DOHH2 (cell line): ENCODE measurements around the gene SLC35F1.

Source experiments
- H3F3A ChIP-seq: fragments of 200-600 bp; sonication (generic), shearing (Covaris generic); 2 replicates; pipeline ENCODE4 v1.6.0; 2016; ENCODE audit warnings: antibody characterized with exemption, mild to moderate bottlenecking; ENCODE audit not compliant: control insufficient read depth, insufficient read depth
- H3K27ac ChIP-seq: fragments of 200-600 bp; sonication (generic); 2 replicates; pipeline ENCODE4 v1.5.1; 2014; ENCODE audit warnings: low read depth, mild to moderate bottlenecking, low read length, moderate library complexity
- H3K27me3 ChIP-seq: fragments of 200-600 bp; sonication (generic); 2 replicates; pipeline ENCODE4 v1.6.1; 2014; ENCODE audit warnings: mild to moderate bottlenecking, low read length, mixed read lengths; ENCODE audit not compliant: control insufficient read depth
- H3K36me3 ChIP-seq: fragments of 200-600 bp; sonication (generic); 2 replicates; pipeline ENCODE4 v1.6.1; 2014; ENCODE audit warnings: mild to moderate bottlenecking, low read length, moderate library complexity, mixed read lengths; ENCODE audit not compliant: control insufficient read depth
- H3K4me1 ChIP-seq: fragments of 200-600 bp; sonication (generic); 2 replicates; pipeline ENCODE4 v1.6.1; 2014; ENCODE audit warnings: mild to moderate bottlenecking, low read length, mixed read lengths; ENCODE audit not compliant: control insufficient read depth
- H3K4me2 ChIP-seq: fragments of 200-600 bp; sonication (generic); 2 replicates; pipeline ENCODE4 v1.6.0; 2014; ENCODE audit warnings: mild to moderate bottlenecking, low read length, moderate library complexity
- H3K4me3 ChIP-seq: fragments of 200-600 bp; sonication (generic); 2 replicates; pipeline ENCODE4 v1.5.1; 2014; ENCODE audit warnings: mild to moderate bottlenecking, low read length, mixed read lengths
- H3K79me2 ChIP-seq: fragments of 200-600 bp; sonication (generic); 2 replicates; pipeline ENCODE4 v1.6.1; 2014; ENCODE audit warnings: mild to moderate bottlenecking, low read length, mixed read lengths; ENCODE audit not compliant: control insufficient read depth
- H3K9me2 ChIP-seq: fragments of 200-600 bp; sonication (generic); replicated peaks from 2 replicates; pipeline ENCODE4 v1.6.1; 2014; ENCODE audit warnings: mild to moderate bottlenecking, low read length, mixed read lengths; ENCODE audit not compliant: control insufficient read depth
- H3K9me3 ChIP-seq: fragments of 200-600 bp; sonication (generic); 2 replicates; pipeline ENCODE4 v1.6.1; 2014; ENCODE audit warnings: antibody characterized with exemption, low read length, mixed read lengths; ENCODE audit not compliant: control insufficient read depth, insufficient read depth
- H4K20me1 ChIP-seq: fragments of 200-600 bp; sonication (generic); 2 replicates; pipeline ENCODE4 v1.6.0; 2014; ENCODE audit warnings: low read depth, mild to moderate bottlenecking, antibody characterized with exemption, low read length, moderate library complexity; ENCODE audit not compliant: control insufficient read depth, insufficient read depth
- CTCF ChIP-seq: fragments of 200-600 bp; sonication (generic); IDR thresholded peaks from one replicate; pipeline ENCODE4 v1.5.1; 2014; ENCODE audit warnings: antibody characterized with exemption, mild to moderate bottlenecking, low read depth, low read length; ENCODE audit not compliant: poor library complexity, severe bottlenecking
- EZH2phosphoT487 ChIP-seq: fragments of 200-600 bp; sonication (generic); IDR thresholded peaks from 2 replicates; pipeline ENCODE4 v1.6.1; 2017; ENCODE audit warnings: borderline replicate concordance, mild to moderate bottlenecking, antibody characterized with exemption, low read length, moderate library complexity, mixed read lengths

Gene SLC35F1

GRCh38 chr6:118152524-118152923 is 245.5 kb downstream of the SLC35F1 start:
- Histone ChIP-seq H3F3A (no peaks in the 10 kb centered on the region), H4K20me1 (no peaks in the 10 kb centered on the region), H3K9me2 (no peaks in the 10 kb centered on the region), H3K27ac (no peak overlapping the region), H3K36me3 (no peaks in the 10 kb centered on the region), H3K4me2 (no peak overlapping the region), H3K4me3 (no peak overlapping the region), H3K79me2 (no peaks in the 10 kb centered on the region), H3K4me1 (no peaks in the 10 kb centered on the region), H3K27me3 (no peaks in the 10 kb centered on the region), H3K9me3 (no peaks in the 10 kb centered on the region)
- no peak for TF ChIP-seq CTCF
- TF ChIP-seq EZH2phosphoT487 = no peak

GRCh38 chr6:118161343-118161742 is 254.3 kb downstream of the SLC35F1 start:
- no peaks in the 10 kb centered on the region for H3K36me3 ChIP-seq
- TF ChIP-seq CTCF (no peak), EZH2phosphoT487 (no peak)
- H3F3A ChIP-seq = no peaks in the 10 kb centered on the region
- H3K4me1 ChIP-seq = no peaks in the 10 kb centered on the region
- no peaks in the 10 kb centered on the region for H3K79me2 ChIP-seq
- H3K4me3 ChIP-seq = no peak overlapping the region
- no peak overlapping the region for H3K4me2 ChIP-seq
- no peaks in the 10 kb centered on the region for H3K9me3 ChIP-seq
- H3K9me2 ChIP-seq = no peaks in the 10 kb centered on the region
- no peak overlapping the region for H3K27ac ChIP-seq
- no peaks in the 10 kb centered on the region for H4K20me1 ChIP-seq
- no peaks in the 10 kb centered on the region for H3K27me3 ChIP-seq

- Histone ChIP-seq H3K79me2 (no peaks in the 10 kb centered on the region), H3K36me3 (no peaks in the 10 kb centered on the region), H3K9me3 (no peaks in the 10 kb centered on the region), H3F3A (no peaks in the 10 kb centered on the region), H3K27me3 (no peaks in the 10 kb centered on the region), H3K4me2 (no peak overlapping the region), H3K9me2 (no peaks in the 10 kb centered on the region), H4K20me1 (no peaks in the 10 kb centered on the region), H3K4me1 (no peaks in the 10 kb centered on the region), H3K27ac (no peak overlapping the region), H3K4me3 (no peak overlapping the region)
- TF ChIP-seq EZH2phosphoT487 = no peak
- no peak for TF ChIP-seq CTCF
Observed at GRCh38 chr6:118163542-118163941, 256.5 kb downstream of the SLC35F1 start.

GRCh38 chr6:118165500-118165899 is 258.4 kb downstream of the SLC35F1 start:
- H3K4me1 ChIP-seq = no peaks in the 10 kb centered on the region
- H3F3A ChIP-seq = no peaks in the 10 kb centered on the region
- no peaks in the 10 kb centered on the region for H3K9me3 ChIP-seq
- no peaks in the 10 kb centered on the region for H3K36me3 ChIP-seq
- H3K4me3 ChIP-seq = no peak overlapping the region
- no peak for TF ChIP-seq EZH2phosphoT487
- TF ChIP-seq CTCF = no peak
- H3K79me2 ChIP-seq = no peaks in the 10 kb centered on the region
- no peaks in the 10 kb centered on the region for H3K9me2 ChIP-seq
- no peaks in the 10 kb centered on the region for H3K27me3 ChIP-seq
- H3K27ac ChIP-seq = no peak overlapping the region
- H4K20me1 ChIP-seq = no peaks in the 10 kb centered on the region
- H3K4me2 ChIP-seq = no peak overlapping the region
